ENCODE measurements around the gene CSH2. TPM values are rescaled to one million over a fixed set of nuclear protein-coding genes. Genes with fewer than 3 reads are reported as not detected.

The CSH2 gene
- total RNA-seq, 1 donor from 2014 or later = 0.56 TPM

- Mint-ChIP-seq H3K36me3 (ENCODE audit: unreplicated experiment) (peaks cover under 1% of the 10 kb centered on the region), H3K4me1 (ENCODE audit: low read depth, unreplicated experiment) (no peaks in the 10 kb centered on the region), H3K4me3 (ENCODE audit: unreplicated experiment) (no peak overlapping the region), H3K27ac (ENCODE audit: unreplicated experiment) (no peak overlapping the region), H3K27me3 (ENCODE audit: unreplicated experiment) (peaks cover 13% of the 10 kb centered on the region), H3K9me3 (ENCODE audit: unreplicated experiment) (peaks cover 8% of the 10 kb centered on the region)
- no peak for DNase-seq
- no peak for TF ChIP-seq CTCF (IDR thresholded peaks at IDR 0.05; ENCODE audit: partially characterized antibody, unreplicated experiment)
These were observed 20.2 kb downstream of the CSH2 start for GRCh38 chr17:63853260-63853659.

GRCh38 chr17:63850401-63850800 is 23.1 kb downstream of the CSH2 start:
- peaks cover 6% of the 10 kb centered on the region for H3K9me3 Mint-ChIP-seq (ENCODE audit: unreplicated experiment)
- DNase-seq = no peak
- no peak for TF ChIP-seq CTCF (IDR thresholded peaks at IDR 0.05; ENCODE audit: partially characterized antibody, unreplicated experiment)
- H3K4me1 Mint-ChIP-seq (ENCODE audit: low read depth, unreplicated experiment) = no peaks in the 10 kb centered on the region
- peaks cover 15% of the 10 kb centered on the region for H3K27me3 Mint-ChIP-seq (ENCODE audit: unreplicated experiment)
- H3K36me3 Mint-ChIP-seq (ENCODE audit: unreplicated experiment) = peaks cover 7% of the 10 kb centered on the region
- H3K27ac Mint-ChIP-seq (ENCODE audit: unreplicated experiment) = no peak overlapping the region
- no peak overlapping the region for H3K4me3 Mint-ChIP-seq (ENCODE audit: unreplicated experiment)

- Mint-ChIP-seq H3K27me3 (ENCODE audit: unreplicated experiment) (peaks cover 15% of the 10 kb centered on the region), H3K4me1 (ENCODE audit: low read depth, unreplicated experiment) (no peaks in the 10 kb centered on the region)
These were observed 24.4 kb downstream of the CSH2 start for GRCh38 chr17:63848834-63849689.

GRCh38 chr17:63847525-63848249 is 25.8 kb downstream of the CSH2 start:
- peaks cover 7% of the 10 kb centered on the region for H3K36me3 Mint-ChIP-seq (ENCODE audit: unreplicated experiment)
- TF ChIP-seq CTCF (IDR thresholded peaks at IDR 0.05; ENCODE audit: partially characterized antibody, unreplicated experiment) = no peak
- no peaks in the 10 kb centered on the region for H3K4me1 Mint-ChIP-seq (ENCODE audit: low read depth, unreplicated experiment)
- no peak overlapping the region for H3K27ac Mint-ChIP-seq (ENCODE audit: unreplicated experiment)
- peaks cover 15% of the 10 kb centered on the region for H3K9me3 Mint-ChIP-seq (ENCODE audit: unreplicated experiment)
- DNase-seq = no peak
- peak overlapping the region; percentile 67 for H3K4me3 Mint-ChIP-seq (ENCODE audit: unreplicated experiment)
- H3K27me3 Mint-ChIP-seq (ENCODE audit: unreplicated experiment) = peaks cover 17% of the 10 kb centered on the region

More at GRCh38 chr17:63848834-63849689, 24.4 kb downstream of the CSH2 start:
- peak overlapping the region; percentile 90 for H3K27ac Mint-ChIP-seq (ENCODE audit: unreplicated experiment)
- DNase-seq = peak; percentile 93
- H3K36me3 Mint-ChIP-seq (ENCODE audit: unreplicated experiment) = peaks cover 7% of the 10 kb centered on the region
- TF ChIP-seq CTCF (IDR thresholded peaks at IDR 0.05; ENCODE audit: partially characterized antibody, unreplicated experiment) = peak; percentile 63
- H3K9me3 Mint-ChIP-seq (ENCODE audit: unreplicated experiment) = peaks cover 8% of the 10 kb centered on the region
- H3K4me3 Mint-ChIP-seq (ENCODE audit: unreplicated experiment) = peak overlapping the region; percentile 88

Measured in glutamatergic neuron (in vitro differentiated cells).